Adipocyte (in vitro differentiated cells): Measurements from ENCODE around the gene PIH1D1.
"Not testable (repeated sequence)": the region's sequence is repeated elsewhere in the genome, so short reads cannot be mapped to it uniquely, and the experiment has no call there.

Experiments
- DNase-seq: peaks from one replicate; pipeline ENCODE4 v3.0.0-alpha.2; 2015; ENCODE audit warnings: low read depth
- H3K27me3 ChIP-seq: replicated peaks from 2 replicates; pipeline ENCODE4 v1.7.0; 2013; ENCODE audit warnings: mild to moderate bottlenecking, low read length, moderate library complexity; ENCODE audit not compliant: control insufficient read depth, insufficient read depth
- H3K36me3 ChIP-seq: 2 replicates; pipeline ENCODE4 v1.7.0; 2013; ENCODE audit warnings: low read length, mild to moderate bottlenecking, moderate library complexity; ENCODE audit not compliant: control insufficient read depth, insufficient read depth, severe bottlenecking
- H3K4me1 ChIP-seq: 2 replicates; pipeline ENCODE4 v1.7.0; 2013; ENCODE audit warnings: mild to moderate bottlenecking, low read length, moderate library complexity; ENCODE audit not compliant: control insufficient read depth, insufficient read depth
- H3K4me3 ChIP-seq: 2 replicates; pipeline ENCODE4 v1.7.0; 2013; ENCODE audit warnings: mild to moderate bottlenecking, low read length, moderate library complexity
- H3K9ac ChIP-seq: 2 replicates; pipeline ENCODE4 v1.7.0; 2013; ENCODE audit warnings: mild to moderate bottlenecking, low read length, moderate library complexity
- H3K9me3 ChIP-seq: 2 replicates; pipeline ENCODE4 v1.7.0; 2013; ENCODE audit warnings: mild to moderate bottlenecking, low read length, moderate library complexity; ENCODE audit not compliant: control insufficient read depth

Gene PIH1D1

DNA sequence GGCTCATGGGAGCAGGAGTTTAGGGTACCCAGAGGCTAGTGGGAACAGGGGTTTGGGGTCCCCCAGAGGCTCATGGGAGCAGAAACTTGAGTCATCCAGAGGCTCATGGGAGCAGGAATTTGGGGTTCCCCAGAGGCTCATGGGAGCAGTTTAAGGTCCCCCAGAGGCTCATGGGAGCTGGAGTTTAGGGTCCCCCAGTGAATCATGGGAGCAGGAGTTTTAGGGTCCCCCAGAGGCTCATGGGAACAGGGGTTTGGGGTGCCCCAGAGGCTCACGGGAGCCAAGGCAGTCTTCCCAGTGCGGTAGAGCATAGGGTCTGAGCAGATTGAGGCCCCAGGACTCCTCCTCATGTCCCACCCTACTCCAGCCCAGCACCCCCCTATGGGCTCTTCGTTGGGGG lies 13.8 kb upstream of the PIH1D1 start:
- Histone ChIP-seq H3K9me3 (no peaks in the 10 kb centered on the region), H3K27me3 (no peaks in the 10 kb centered on the region), H3K4me1 (peaks cover 17% of the 10 kb centered on the region), H3K36me3 (peaks cover 27% of the 10 kb centered on the region), H3K4me3 (no peak overlapping the region), H3K9ac (no peak overlapping the region)
- no peak for DNase-seq

GRCh38 chr19:49463960-49464740 lies 12.5 kb upstream of the PIH1D1 start:
- Histone ChIP-seq H3K4me3 (no peak overlapping the region), H3K4me1 (peaks cover 12% of the 10 kb centered on the region), H3K9me3 (no peaks in the 10 kb centered on the region), H3K36me3 (peaks cover 35% of the 10 kb centered on the region), H3K27me3 (no peaks in the 10 kb centered on the region), H3K9ac (no peak overlapping the region)
- no peak for DNase-seq

DNA sequence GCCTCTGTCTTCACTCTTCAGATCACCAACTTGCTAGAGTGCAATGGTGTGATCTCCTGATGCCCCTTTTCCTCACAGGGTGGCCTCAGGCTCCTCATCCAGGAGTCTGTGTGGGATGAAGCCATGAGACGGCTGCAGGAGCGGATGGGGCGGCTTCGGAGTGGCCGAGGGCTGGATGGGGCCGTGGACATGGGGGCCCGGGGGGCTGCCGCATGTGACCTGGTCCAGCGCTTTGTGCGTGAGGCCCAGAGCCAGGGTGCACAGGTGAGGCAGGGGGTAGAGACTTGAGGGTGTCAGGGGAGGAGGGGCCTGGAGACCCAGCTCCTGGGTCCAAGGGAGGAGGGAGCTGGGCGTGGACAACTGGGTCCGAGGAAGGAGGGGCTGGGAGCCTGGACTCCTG lies 10.9 kb upstream of the PIH1D1 start:
- H3K4me1 ChIP-seq, result peaks cover 21% of the 10 kb centered on the region
- H3K4me3 ChIP-seq, result no peak overlapping the region
- H3K9me3 ChIP-seq, result no peaks in the 10 kb centered on the region
- DNase-seq, result no peak
- H3K9ac ChIP-seq, result no peak overlapping the region
- peaks cover 35% of the 10 kb centered on the region for H3K36me3 ChIP-seq
- no peaks in the 10 kb centered on the region for H3K27me3 ChIP-seq

DNA sequence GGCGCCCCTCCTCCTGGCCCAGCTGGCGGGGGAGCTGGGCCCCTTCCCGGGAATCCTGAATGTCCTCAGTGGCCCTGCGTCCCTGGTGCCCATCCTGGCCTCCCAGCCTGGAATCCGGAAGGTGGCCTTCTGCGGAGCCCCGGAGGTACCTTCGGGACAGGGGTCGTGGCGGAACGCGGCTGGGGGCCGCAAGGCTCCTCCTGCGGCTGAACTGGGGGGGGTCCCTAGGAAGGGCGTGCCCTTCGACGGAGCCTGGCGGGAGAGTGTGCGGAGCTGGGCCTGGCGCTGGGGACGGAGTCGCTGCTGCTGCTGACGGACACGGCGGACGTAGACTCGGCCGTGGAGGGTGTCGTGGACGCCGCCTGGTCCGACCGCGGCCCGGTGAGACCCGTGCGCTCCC lies 10.0 kb upstream of the PIH1D1 start:
- Histone ChIP-seq H3K4me3 (no peak overlapping the region), H3K36me3 (peaks cover 29% of the 10 kb centered on the region), H3K4me1 (peaks cover 25% of the 10 kb centered on the region), H3K9me3 (no peaks in the 10 kb centered on the region), H3K9ac (no peak overlapping the region), H3K27me3 (no peaks in the 10 kb centered on the region)
- DNase-seq, result no peak

GRCh38 chr19:49461130-49461529 lies 9.5 kb upstream of the PIH1D1 start:
- not testable (repeated sequence) for H3K4me3 ChIP-seq, H3K9ac ChIP-seq, H3K27me3 ChIP-seq, DNase-seq, H3K9me3 ChIP-seq
- Histone ChIP-seq H3K4me1 (peaks cover 31% of the 10 kb centered on the region), H3K36me3 (peaks cover 25% of the 10 kb centered on the region)

DNA sequence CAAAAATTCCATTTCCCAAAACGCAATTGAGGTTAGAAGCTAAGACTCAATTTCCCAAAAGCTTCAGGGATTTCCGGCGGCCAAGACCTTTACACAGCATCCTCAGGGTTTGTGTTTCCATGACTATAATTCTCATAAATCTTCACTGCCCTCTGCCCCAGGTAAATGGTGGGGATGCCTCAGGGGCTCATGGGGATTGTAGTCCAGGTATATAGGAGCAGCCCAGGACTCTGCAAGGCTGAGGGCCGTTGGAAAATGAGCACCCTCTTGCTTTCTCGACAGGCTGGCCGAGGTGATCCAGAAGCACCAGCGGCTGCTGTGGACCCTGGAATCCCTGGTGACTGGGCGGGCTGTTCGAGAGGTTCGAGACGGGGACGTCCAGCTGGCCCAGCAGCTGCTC lies 7.8 kb upstream of the PIH1D1 start:
- peak overlapping the region; percentile 82 for H3K9ac ChIP-seq
- no peaks in the 10 kb centered on the region for H3K27me3 ChIP-seq
- H3K4me3 ChIP-seq, result no peak overlapping the region
- DNase-seq, result no peak
- no peaks in the 10 kb centered on the region for H3K9me3 ChIP-seq
- peaks cover 11% of the 10 kb centered on the region for H3K36me3 ChIP-seq
- peaks cover 44% of the 10 kb centered on the region for H3K4me1 ChIP-seq

DNA sequence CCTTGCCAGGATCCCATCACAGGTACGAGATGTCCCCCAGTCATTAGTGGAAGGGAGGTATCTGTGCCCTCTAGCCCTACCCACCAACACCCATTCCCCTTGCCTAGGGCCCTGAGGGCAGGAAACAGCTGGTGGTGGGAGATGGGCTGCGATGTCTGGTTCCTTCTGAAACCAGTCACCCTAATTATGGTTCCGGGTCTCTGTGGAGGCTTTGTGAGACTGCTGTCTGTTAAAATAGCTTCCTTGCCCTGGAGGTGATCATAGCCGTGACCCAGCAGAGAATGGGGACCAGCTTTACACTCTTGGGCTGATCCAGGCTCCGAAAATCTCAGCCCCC lies 6.9 kb upstream of the PIH1D1 start:
- Histone ChIP-seq H3K9ac (peak overlapping the region; percentile 82), H3K36me3 (peaks cover 10% of the 10 kb centered on the region), H3K4me1 (peaks cover 51% of the 10 kb centered on the region), H3K9me3 (no peaks in the 10 kb centered on the region), H3K4me3 (no peak overlapping the region), H3K27me3 (no peaks in the 10 kb centered on the region)
- no peak for DNase-seq

DNA sequence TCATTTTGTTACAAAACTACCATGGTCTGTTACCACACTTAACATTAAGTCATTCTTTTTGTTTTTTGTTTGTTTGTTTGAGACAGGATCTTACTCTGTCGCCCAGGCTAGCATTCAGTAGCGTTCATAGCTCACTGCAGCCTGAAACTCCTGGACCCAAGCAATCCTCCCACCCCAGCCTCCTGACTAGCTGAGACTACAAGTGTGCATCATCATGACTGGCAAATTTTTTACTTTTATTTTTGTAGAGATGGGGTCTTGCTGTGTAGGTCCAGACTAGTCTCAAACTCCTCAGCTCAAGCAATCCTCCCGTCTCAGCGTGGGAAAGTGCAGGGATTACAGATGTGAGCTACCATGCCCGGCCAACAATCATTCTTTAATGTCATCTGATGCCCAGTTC lies 4.7 kb upstream of the PIH1D1 start:
- H3K36me3 ChIP-seq, result peaks cover 10% of the 10 kb centered on the region
- no peaks in the 10 kb centered on the region for H3K27me3 ChIP-seq
- H3K4me1 ChIP-seq, result peaks cover 51% of the 10 kb centered on the region
- H3K4me3 ChIP-seq, result peak overlapping the region; percentile 21
- peak; percentile 58 for DNase-seq
- H3K9me3 ChIP-seq, result no peaks in the 10 kb centered on the region
- peak overlapping the region; percentile 82 for H3K9ac ChIP-seq

- Histone ChIP-seq H3K9ac (peak overlapping the region; percentile 82), H3K4me3 (no peak overlapping the region), H3K36me3 (peaks cover 10% of the 10 kb centered on the region), H3K27me3 (no peaks in the 10 kb centered on the region), H3K9me3 (no peaks in the 10 kb centered on the region), H3K4me1 (peaks cover 52% of the 10 kb centered on the region)
- DNase-seq, result peak; percentile 79
These were observed 4.2 kb upstream of the PIH1D1 start for GRCh38 chr19:49455773-49456172.

DNA sequence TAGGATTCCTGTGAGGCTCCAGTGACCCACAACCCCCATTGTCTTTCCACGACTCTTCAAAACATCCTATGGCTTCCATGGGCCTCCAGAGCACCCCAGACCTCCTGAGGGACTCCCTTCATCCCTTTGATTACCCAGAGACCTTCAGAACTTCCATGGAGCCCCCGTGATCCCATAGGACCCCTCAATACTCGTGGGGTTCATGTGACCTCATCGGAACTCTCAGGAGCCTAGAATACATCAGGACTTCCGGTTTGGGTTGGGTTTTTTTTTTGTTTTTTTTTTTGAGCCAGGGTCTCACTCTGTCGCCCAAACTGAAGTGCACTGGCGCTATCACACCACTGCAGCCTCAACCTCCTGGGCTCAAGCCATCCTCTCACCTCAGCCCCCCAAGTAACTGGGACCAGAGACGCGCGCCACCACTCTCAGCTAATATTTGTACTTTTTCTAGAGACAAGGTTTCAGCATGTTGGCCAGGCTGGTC lies 2.2 kb upstream of the PIH1D1 start:
- Histone ChIP-seq H3K9ac (peak overlapping the region; percentile 99), H3K36me3 (peaks cover 2% of the 10 kb centered on the region), H3K27me3 (no peaks in the 10 kb centered on the region), H3K4me1 (peaks cover 50% of the 10 kb centered on the region), H3K9me3 (no peaks in the 10 kb centered on the region), H3K4me3 (peak overlapping the region; percentile 96)
- no peak for DNase-seq

GRCh38 chr19:49453013-49453756 lies 1.6 kb upstream of the PIH1D1 start, which contains the start of gene ALDH16A1:
ALDH16A1 (plus strand) TSS chr19:49453225; CDS start chr19:49453332, 107 bp downstream.
- Histone ChIP-seq H3K36me3 (peaks cover 2% of the 10 kb centered on the region), H3K9ac (peak within 1 kb of the TSS; percentile 99), H3K4me1 (peaks cover 44% of the 10 kb centered on the region), H3K4me3 (peak within 1 kb of the TSS; percentile 96), H3K9me3 (no peaks in the 10 kb centered on the region), H3K27me3 (no peaks in the 10 kb centered on the region)
- peak; percentile 99 for DNase-seq
